Neural cell (in vitro differentiated cells): ENCODE measurements around the gene DPF1. TPM values are rescaled to one million over a fixed set of nuclear protein-coding genes. Genes with fewer than 3 reads are reported as not detected.

ENCODE experiments used
- H2AFZ ChIP-seq: fragments of 200-600, 300-800 bp; sonication (generic), shearing (Covaris generic); 2 replicates; pipeline ENCODE4 v1.6.0; 2014; ENCODE audit warnings: low read depth, mild to moderate bottlenecking, antibody characterized with exemption, low read length, moderate library complexity
- H3F3A ChIP-seq: fragments of 200-600 bp; shearing (Covaris generic); 2 replicates; pipeline ENCODE4 v1.6.1; 2016; ENCODE audit warnings: mild to moderate bottlenecking, moderate library complexity, mixed read lengths, antibody characterized with exemption, low read length; ENCODE audit not compliant: insufficient read depth, poor library complexity, severe bottlenecking
- H3K27ac ChIP-seq: fragments of 200-600, 300-800 bp; sonication (generic), shearing (Covaris generic); 2 replicates; pipeline ENCODE4 v1.5.1; 2014; ENCODE audit warnings: mild to moderate bottlenecking, low read length, moderate library complexity
- H3K27me3 ChIP-seq: fragments of 300-800, 200-600 bp; sonication (generic), shearing (Covaris generic); 2 replicates; pipeline ENCODE4 v1.6.0; 2014; ENCODE audit warnings: mild to moderate bottlenecking, low read depth, low read length, moderate library complexity; ENCODE audit not compliant: insufficient read depth
- H3K36me3 ChIP-seq: fragments of 300-800, 200-600 bp; sonication (generic), shearing (Covaris generic); 2 replicates; pipeline ENCODE4 v1.5.1; 2014; ENCODE audit warnings: mild to moderate bottlenecking, antibody characterized with exemption, low read length, moderate library complexity; ENCODE audit not compliant: insufficient read depth
- H3K4me2 ChIP-seq: fragments of 300-800, 200-600 bp; sonication (generic), shearing (Covaris generic); 2 replicates; pipeline ENCODE4 v1.6.0; 2014; ENCODE audit warnings: mild to moderate bottlenecking, low read length
- H3K4me3 ChIP-seq: fragments of 300-800, 200-600 bp; sonication (generic), shearing (Covaris generic); 2 replicates; pipeline ENCODE4 v1.5.1; 2014; ENCODE audit warnings: mild to moderate bottlenecking, low read length, moderate library complexity
- H3K79me2 ChIP-seq: fragments of 200-600 bp; shearing (Covaris generic); replicated peaks from 2 replicates; pipeline ENCODE4 v1.6.0; 2014; ENCODE audit warnings: mild to moderate bottlenecking, low read length, moderate library complexity; ENCODE audit not compliant: insufficient read depth
- H3K9ac ChIP-seq: fragments of 300-800, 200-600 bp; sonication (generic), shearing (Covaris generic); 2 replicates; pipeline ENCODE4 v1.6.1; 2016; ENCODE audit warnings: mild to moderate bottlenecking, low read length, mixed read lengths
- H3K9me2 ChIP-seq: fragments of 200-600 bp; shearing (Covaris generic); 2 replicates; pipeline ENCODE4 v1.6.1; 2016; ENCODE audit warnings: mild to moderate bottlenecking, low read length, mixed read lengths; ENCODE audit not compliant: insufficient read depth
- H3K9me3 ChIP-seq: fragments of 200-600, 300-800 bp; sonication (generic), shearing (Covaris generic); 2 replicates; pipeline ENCODE4 v1.6.1; 2016; ENCODE audit warnings: mild to moderate bottlenecking, mixed run types, low read length, moderate library complexity, mixed read lengths
- H4K20me1 ChIP-seq: fragments of 200-600 bp; shearing (Covaris generic); 2 replicates; pipeline ENCODE4 v1.6.1; 2016; ENCODE audit warnings: mild to moderate bottlenecking, mixed run types; ENCODE audit not compliant: insufficient read depth
- CTCF ChIP-seq: fragments of 450-650 bp; IDR thresholded peaks from 2 replicates; pipeline ENCODE4 v1.5.1; 2014; ENCODE audit warnings: antibody characterized with exemption, mild to moderate bottlenecking, moderate library complexity; ENCODE audit not compliant: poor library complexity, severe bottlenecking
- EP300 ChIP-seq: fragments of 450-650 bp; conservative IDR thresholded peaks from 2 replicates; pipeline ENCODE4 v1.6.1; 2014; ENCODE audit warnings: antibody characterized with exemption, mild to moderate bottlenecking, moderate library complexity; ENCODE audit not compliant: poor library complexity, severe bottlenecking
- EZH2 ChIP-seq: fragments of 200-600, 300-800 bp; shearing (Covaris generic), sonication (generic); IDR thresholded peaks from 2 replicates; pipeline ENCODE4 v1.6.1; 2014; ENCODE audit warnings: antibody characterized with exemption, low read length, borderline replicate concordance, mild to moderate bottlenecking; ENCODE audit not compliant: insufficient read depth, poor library complexity, severe bottlenecking
- MXI1 ChIP-seq: fragments of 450-650 bp; conservative IDR thresholded peaks from 2 replicates; pipeline ENCODE4 v1.6.1; 2014; ENCODE audit warnings: antibody characterized with exemption, mild to moderate bottlenecking; ENCODE audit not compliant: poor library complexity, severe bottlenecking
- POLR2AphosphoS5 ChIP-seq: IDR thresholded peaks from 2 replicates; pipeline ENCODE4 v1.6.1; 2012
- RAD21 ChIP-seq: fragments of 450-650 bp; conservative IDR thresholded peaks from 2 replicates; pipeline ENCODE4 v1.6.1; 2014; ENCODE audit warnings: antibody characterized with exemption, mild to moderate bottlenecking, moderate library complexity
- REST ChIP-seq: IDR thresholded peaks from 2 replicates; pipeline ENCODE4 v1.6.1; 2012; ENCODE audit warnings: borderline replicate concordance
- SMC3 ChIP-seq: fragments of 450-650 bp; conservative IDR thresholded peaks from 2 replicates; pipeline ENCODE4 v1.6.1; 2014; ENCODE audit warnings: antibody characterized with exemption, mild to moderate bottlenecking, moderate library complexity; ENCODE audit not compliant: poor library complexity
- TAF1 ChIP-seq: IDR thresholded peaks from 2 replicates; pipeline ENCODE4 v1.6.1; 2012; ENCODE audit warnings: low read depth
- polyA plus RNA-seq: library from polyadenylated mRNA; depleted of rRNA; stranded (reverse); fragments of >200 nt; gene quantifications from 2 replicates; pipeline ENCODE4 v1.2.3, GENCODE V29; 2014

DPF1 gene
- polyA plus RNA-seq, 1 donor from 2014 or later = 118 TPM

GRCh38 chr19:38175422-38175821 lies 48.6 kb downstream of the DPF1 start:
- Histone ChIP-seq H2AFZ (no peak overlapping the region), H3K27ac (no peak overlapping the region)

GRCh38 chr19:38173291-38174041 lies 50.6 kb downstream of the DPF1 start:
- H3F3A ChIP-seq = no peaks in the 10 kb centered on the region
- no peaks in the 10 kb centered on the region for H4K20me1 ChIP-seq
- no peak overlapping the region for H3K4me3 ChIP-seq
- H3K27ac ChIP-seq = no peak overlapping the region
- no peaks in the 10 kb centered on the region for H3K9me2 ChIP-seq
- no peak overlapping the region for H2AFZ ChIP-seq
- no peaks in the 10 kb centered on the region for H3K36me3 ChIP-seq
- no peaks in the 10 kb centered on the region for H3K9me3 ChIP-seq
- no peak overlapping the region for H3K4me2 ChIP-seq
- no peaks in the 10 kb centered on the region for H3K79me2 ChIP-seq
- H3K27me3 ChIP-seq = no peaks in the 10 kb centered on the region
- H3K9ac ChIP-seq = no peak overlapping the region
- TF ChIP-seq REST (no peak), MXI1 (no peak), CTCF (no peak), RAD21 (no peak)

More at GRCh38 chr19:38175422-38175821, 48.6 kb downstream of the DPF1 start:
- H3K9ac ChIP-seq = no peak overlapping the region
- H3K4me2 ChIP-seq = no peak overlapping the region
- H3K9me3 ChIP-seq = no peaks in the 10 kb centered on the region
- no peaks in the 10 kb centered on the region for H3K79me2 ChIP-seq
- TF ChIP-seq MXI1 = no peak
- no peak for TF ChIP-seq REST
- TF ChIP-seq TAF1 = no peak
- no peak for TF ChIP-seq SMC3
- TF ChIP-seq EP300 = no peak
- no peak for TF ChIP-seq POLR2AphosphoS5
- no peak for TF ChIP-seq RAD21
- TF ChIP-seq CTCF = no peak
- no peak for TF ChIP-seq EZH2
- H3F3A ChIP-seq = no peaks in the 10 kb centered on the region
- no peaks in the 10 kb centered on the region for H3K27me3 ChIP-seq
- no peak overlapping the region for H3K4me3 ChIP-seq
- no peaks in the 10 kb centered on the region for H3K9me2 ChIP-seq
- H3K36me3 ChIP-seq = no peaks in the 10 kb centered on the region
- no peaks in the 10 kb centered on the region for H4K20me1 ChIP-seq
